NCI-H1417 (cell line): ENCODE data around the gene HSD17B3.
"Not testable (repeated sequence)": the region's sequence is repeated elsewhere in the genome, so short reads cannot be mapped to it uniquely, and the experiment has no call there.

ENCODE experiments used
- DNase-seq, 3 experiments: peaks; one replicate each; lab custom pipeline; 2025; lab: John Stamatoyannopoulos, UW

HSD17B3 gene

DNA sequence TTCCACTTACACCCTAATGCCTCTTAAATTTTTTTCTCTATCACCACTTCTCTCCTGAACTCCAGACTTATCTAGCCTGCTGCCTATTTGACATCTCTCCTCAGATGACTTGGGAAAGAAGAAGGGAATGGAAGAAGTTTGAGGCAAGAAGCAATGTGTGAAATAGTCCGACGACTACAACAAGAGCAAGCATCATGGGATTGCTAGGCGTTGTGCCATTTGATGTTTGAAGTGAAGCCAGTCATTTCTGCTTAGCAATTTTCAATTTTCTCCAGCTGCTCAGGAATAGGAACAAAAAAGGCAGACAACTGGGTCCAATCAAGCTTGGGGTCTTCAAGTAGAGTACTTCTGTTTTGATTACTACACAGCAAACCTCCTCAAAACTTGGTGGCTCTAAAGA, 106.4 kb downstream of the HSD17B3 start:
- DNase-seq, result no peak

- DNase-seq, result no peak
These were observed 108.7 kb downstream of the HSD17B3 start for GRCh38 chr9:96193236-96193755.

GRCh38 chr9:96192710-96193109, 109.3 kb downstream of the HSD17B3 start:
- DNase-seq, result no peak

GRCh38 chr9:96189995-96190394, 112.0 kb downstream of the HSD17B3 start:
- DNase-seq, result no peak

DNA sequence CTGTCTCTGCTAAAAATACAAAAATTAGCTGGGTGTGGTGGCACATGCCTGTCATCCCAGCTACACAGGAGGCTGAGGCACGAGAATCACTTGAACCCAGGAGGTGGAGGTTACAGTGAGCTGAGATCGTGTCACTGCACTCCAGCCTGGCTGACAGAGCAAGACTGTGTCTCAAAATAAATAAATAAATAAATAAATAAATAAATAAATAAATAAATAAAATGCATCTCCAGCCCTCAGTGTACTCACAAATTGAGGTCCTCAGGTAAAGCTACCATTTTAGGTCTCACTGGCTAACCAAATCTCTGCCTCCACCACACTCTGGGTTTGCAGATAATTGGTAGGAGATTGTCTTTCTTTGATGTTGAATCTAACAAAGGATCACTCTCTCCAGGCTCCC, 112.4 kb downstream of the HSD17B3 start:
- DNase-seq, result not testable (repeated sequence)

- DNase-seq, result no peak
These were observed 113.4 kb downstream of the HSD17B3 start for GRCh38 chr9:96188571-96188970.

GRCh38 chr9:96187151-96187555, 114.8 kb downstream of the HSD17B3 start:
- no peak for DNase-seq

GRCh38 chr9:96186591-96187011, 115.4 kb downstream of the HSD17B3 start:
- DNase-seq, result no peak

DNA sequence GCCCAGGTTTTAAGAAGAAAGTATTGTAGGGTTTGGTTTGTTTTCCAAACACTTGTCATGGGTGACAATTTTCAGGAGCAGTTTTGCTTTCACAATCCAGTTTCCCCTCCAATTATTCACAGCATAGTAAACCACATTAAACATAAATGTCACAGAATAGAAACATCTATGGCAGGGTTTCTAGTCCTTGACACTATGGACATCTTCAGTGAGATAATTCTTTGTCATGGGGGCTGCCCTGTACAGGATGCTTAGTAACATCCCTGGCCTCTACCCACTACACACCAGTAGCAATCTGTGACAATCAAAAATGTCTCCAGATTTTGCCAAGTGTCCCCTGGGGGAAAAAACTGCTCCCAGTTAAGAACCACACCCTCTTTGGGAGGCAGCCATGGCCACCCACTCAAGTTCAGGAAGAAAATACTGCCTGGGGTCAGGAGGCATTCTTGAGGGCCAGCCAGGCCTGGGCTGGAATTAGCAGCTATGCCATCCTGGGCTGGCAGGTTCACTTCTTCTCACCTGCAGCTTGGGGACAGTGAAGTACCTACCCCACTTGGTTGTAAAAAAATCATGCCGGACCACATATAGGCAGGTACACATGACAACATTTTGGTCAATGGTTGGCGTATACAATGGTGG, 116.3 kb downstream of the HSD17B3 start:
- no peak for DNase-seq
